HepG2 (cell line): ENCODE data around the gene MAP2K6. TPM values are rescaled to one million over a fixed set of nuclear protein-coding genes. Genes with fewer than 3 reads are reported as not detected.

Source experiments
- AFF4 ChIP-seq: sonication (generic); formaldehyde crosslinking; IDR thresholded peaks from 2 replicates; pipeline ENCODE4 v1.4.0; 2020; ENCODE audit warnings: missing genetic modification reagents
- ATF3 ChIP-seq: sonication (generic); formaldehyde crosslinking; IDR thresholded peaks from 2 replicates; pipeline ENCODE4 v1.4.0; 2020; ENCODE audit warnings: missing genetic modification reagents
- CEBPG ChIP-seq: IDR thresholded peaks from 2 replicates; pipeline ENCODE4 v1.6.1; 2016
- E2F1 ChIP-seq: sonication (generic); formaldehyde crosslinking; IDR thresholded peaks from 2 replicates; pipeline ENCODE4 v1.5.0; 2020; ENCODE audit warnings: missing genetic modification reagents
- IRF9 ChIP-seq: sonication (generic); formaldehyde crosslinking; IDR thresholded peaks from 2 replicates; pipeline ENCODE4 v1.8.0; 2022; ENCODE audit warnings: missing genetic modification reagents, mild to moderate bottlenecking, borderline replicate concordance
- MTA3 ChIP-seq: sonication (generic); formaldehyde crosslinking; IDR thresholded peaks from 2 replicates; pipeline ENCODE4 v1.4.0; 2020; ENCODE audit warnings: missing genetic modification reagents
- NFE2 ChIP-seq: sonication (generic); formaldehyde crosslinking; IDR thresholded peaks from 2 replicates; pipeline ENCODE4 v1.4.0; 2020; ENCODE audit warnings: missing genetic modification reagents
- RFX5 ChIP-seq: IDR thresholded peaks from 2 replicates; pipeline ENCODE4 v1.6.1; 2011; ENCODE audit warnings: low read depth, low read length, improper control_type of control experiment
- SRF ChIP-seq: IDR thresholded peaks from 2 replicates; pipeline ENCODE4 v1.6.1; 2011; ENCODE audit warnings: mild to moderate bottlenecking, low read depth, low read length, moderate library complexity
- SUZ12 ChIP-seq: fragments of 150-350 bp; IDR thresholded peaks from 2 replicates; pipeline ENCODE4 v1.6.1; 2014; ENCODE audit warnings: low read depth, low read length
- TFDP2 ChIP-seq: sonication (generic); formaldehyde crosslinking; IDR thresholded peaks from 2 replicates; pipeline ENCODE4 v1.4.0; 2020; ENCODE audit warnings: missing genetic modification reagents
- ZBTB25 ChIP-seq: IDR thresholded peaks from 2 replicates; pipeline ENCODE4 v1.6.1; 2018; ENCODE audit warnings: missing genetic modification reagents
- ZMAT3 ChIP-seq: sonication (generic); formaldehyde crosslinking; conservative IDR thresholded peaks from 2 replicates; pipeline ENCODE4 v1.7.0; 2021; ENCODE audit warnings: missing genetic modification reagents
- ZNF510 ChIP-seq: sonication (generic); formaldehyde crosslinking; IDR thresholded peaks from 2 replicates; pipeline ENCODE4 v1.4.0; 2020; ENCODE audit warnings: low read depth, mild to moderate bottlenecking, missing genetic modification reagents
- ZNF629 ChIP-seq: sonication (generic); formaldehyde crosslinking; conservative IDR thresholded peaks from 2 replicates; pipeline ENCODE4 v1.5.0; 2020; ENCODE audit warnings: missing genetic modification reagents
- ZNF678 ChIP-seq: sonication (generic); formaldehyde crosslinking; IDR thresholded peaks from 2 replicates; pipeline ENCODE4 v1.4.0; 2020; ENCODE audit warnings: mild to moderate bottlenecking, missing genetic modification reagents
- ZNF75D ChIP-seq: sonication (generic); formaldehyde crosslinking; IDR thresholded peaks from 2 replicates; pipeline ENCODE4 v1.8.1; 2023; ENCODE audit warnings: missing genetic modification reagents, mild to moderate bottlenecking, borderline replicate concordance
- ZNF800 ChIP-seq: sonication (generic); formaldehyde crosslinking; IDR thresholded peaks from 2 replicates; pipeline ENCODE4 v1.4.0; 2020; ENCODE audit warnings: missing genetic modification reagents
- polyA plus RNA-seq, 8 experiments: library from polyadenylated mRNA; depleted of rRNA in 3 of 8; stranded (reverse) in 7 of 8; unstranded in 1 of 8; fragments of >200 nt; fragmentation: Illumina TruSeq in 4 of 8; extraction: Trizol in 4 of 8; gene quantifications; 2 replicates each; pipeline versions ENCODE4 v1.2.1 to v1.2.3, GENCODE V29; 2011 to 2016; ENCODE audit warnings: low read depth in 4 of 8, missing spikeins in 1 of 8, mixed read lengths in 1 of 8; ENCODE audit not compliant: insufficient read depth in 1 of 8
- total RNA-seq, 5 experiments: library from RNA; depleted of rRNA; stranded (reverse); fragments of >200 nt; fragmentation: Illumina TruSeq; extraction: Trizol; gene quantifications; 2 replicates each; pipeline ENCODE4 v1.2.3, GENCODE V29; 2016; ENCODE audit warnings: low read depth in 1 of 5

MAP2K6 gene
- total and polyA plus RNA-seq, 2 of the 13 experiments (the other 11 are each of a cell fraction or from before 2014, with no cell fraction given) = 5.1 to 33.6 TPM

GRCh38 chr17:69414408-69415274 is at the start of gene MAP2K6 (continued):
- TF ChIP-seq ZBTB25 (CRISPR knock-in tag) (peak; percentile 32; the same call in 1 of the 2 replicates), AFF4 (CRISPR knock-in tag) (no peak), ZNF678 (CRISPR knock-in tag) (no peak), SUZ12 (peak; percentile 82), ZMAT3 (CRISPR knock-in tag) (no peak; the same call in none of the 2 replicates), TFDP2 (CRISPR knock-in tag) (no peak; the same call in 1 of the 2 replicates), ZNF75D (CRISPR knock-in tag) (no peak), NFE2 (CRISPR knock-in tag) (no peak), E2F1 (CRISPR knock-in tag) (no peak), ZNF800 (CRISPR knock-in tag) (no peak), MTA3 (CRISPR knock-in tag) (no peak), RFX5 (no peak), ZNF510 (peak; percentile 78; the same call in 1 of the 2 replicates), IRF9 (CRISPR knock-in tag) (no peak; the same call in 1 of the 2 replicates), ATF3 (no peak), SRF (peak; percentile 69; the same call in 1 of the 2 replicates), ZNF629 (no peak; the same call in 1 of the 2 replicates), CEBPG (CRISPR knock-in tag) (peak; percentile 19; the same call in 1 of the 2 replicates)
